Measurements from ENCODE around the gene TEKT3.

- TF ChIP-seq POLR2AphosphoS5 (IDR thresholded peaks at IDR 0.05; ENCODE audit: control insufficient read depth, insufficient read depth, low read depth, low read length) (no peak), RFX5 (IDR thresholded peaks at IDR 0.05; ENCODE audit: low read depth, low read length) (no peak), USF2 (CRISPR knock-in tag; IDR thresholded peaks at IDR 0.05) (no peak), ZNF408 (CRISPR knock-in tag; IDR thresholded peaks at IDR 0.05; ENCODE audit: low read depth) (no peak), HCFC1 (IDR thresholded peaks at IDR 0.05; ENCODE audit: low read depth, low read length) (no peak; the same call in 1 of the 2 replicates)
Measured at GRCh38 chr17:15260376-15261257, 80.8 kb downstream of the TEKT3 start.

Data from K562 (cell line).